Activated naive CD8-positive, alpha-beta T cell treated with anti-CD3 and anti-CD28 coated beads, Interleukin-2, amount 50 U/mL, for 16 hours (primary cell): ENCODE data around the gene WBP1.
"Not testable (repeated sequence)": the region's sequence is repeated elsewhere in the genome, so short reads cannot be mapped to it uniquely, and the experiment has no call there.

Experiments used
- DNase-seq: peaks from one replicate; pipeline ENCODE4 v3.0.0-alpha.2; 2020; ENCODE audit warnings: low read depth, low spot score

Gene WBP1

DNA sequence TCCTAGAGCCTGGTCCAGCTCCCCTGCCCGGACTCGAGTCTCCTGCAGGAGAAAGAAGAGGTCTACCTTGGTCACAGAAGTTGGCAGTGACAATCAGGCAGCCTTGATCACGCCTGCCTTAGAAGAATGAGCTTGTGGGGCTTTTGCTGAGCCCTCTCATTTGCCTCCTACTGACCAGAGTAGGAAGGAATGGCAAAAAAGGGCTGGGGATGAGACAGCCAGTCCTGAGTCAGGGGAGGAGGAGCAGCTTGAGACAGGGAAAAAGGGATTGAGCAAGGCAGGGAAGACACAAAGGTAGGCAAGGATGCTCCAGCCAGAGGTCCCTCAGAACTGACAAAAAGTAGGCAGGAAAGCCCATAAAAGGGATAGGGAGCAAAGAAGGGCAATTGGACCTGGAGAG is 30.7 kb upstream of the WBP1 start:
- DNase-seq, result no peak

GRCh38 chr2:74428675-74429074 is 29.6 kb upstream of the WBP1 start:
- DNase-seq, result no peak

DNA sequence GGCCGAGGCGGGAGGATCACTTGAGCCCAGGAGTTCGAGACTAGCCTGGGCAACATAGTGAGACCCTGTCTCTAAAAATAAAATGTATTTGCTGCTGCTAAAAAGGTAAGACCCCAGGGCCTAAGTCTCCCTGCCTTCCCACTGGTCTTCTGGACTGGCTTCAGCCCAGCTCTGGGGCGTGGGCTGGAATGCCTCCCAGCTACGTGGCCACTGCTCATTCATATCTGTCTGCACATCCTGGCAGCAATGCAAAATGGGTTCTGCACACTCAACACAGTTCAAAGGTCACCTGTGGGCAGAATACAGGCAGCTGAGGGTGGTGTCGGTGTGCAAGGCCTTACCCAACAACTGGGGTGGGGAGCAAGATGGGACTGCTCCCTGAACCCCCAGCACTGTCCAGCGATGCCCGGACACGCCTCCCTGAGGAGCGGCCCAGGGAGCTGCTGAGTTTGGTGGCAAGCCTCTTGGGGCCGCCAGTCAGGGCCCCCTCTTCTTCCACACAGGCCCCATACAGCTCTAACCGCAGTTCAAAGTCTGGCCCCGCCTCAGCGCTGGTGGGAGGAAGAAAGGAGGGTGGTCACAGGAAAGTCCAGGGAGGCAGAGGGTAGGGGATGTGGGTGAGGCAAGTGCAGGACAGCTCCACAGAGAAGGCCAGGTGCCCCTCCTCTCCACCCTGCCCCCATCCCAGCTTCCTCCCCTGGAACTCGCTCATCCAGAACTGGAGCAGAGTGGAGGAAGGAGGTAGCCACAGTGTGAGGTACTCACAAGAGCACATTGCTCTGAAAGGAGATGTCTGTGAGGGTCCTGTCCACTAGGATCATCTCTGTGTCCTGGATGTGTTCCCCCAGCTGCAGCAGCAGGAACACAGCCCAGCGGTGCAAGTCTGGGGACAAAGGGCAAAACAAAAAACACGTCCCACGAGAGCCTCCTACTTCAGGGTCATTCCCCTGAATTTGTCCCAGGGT is 28.5 kb upstream of the WBP1 start:
- DNase-seq, result no peak

DNA sequence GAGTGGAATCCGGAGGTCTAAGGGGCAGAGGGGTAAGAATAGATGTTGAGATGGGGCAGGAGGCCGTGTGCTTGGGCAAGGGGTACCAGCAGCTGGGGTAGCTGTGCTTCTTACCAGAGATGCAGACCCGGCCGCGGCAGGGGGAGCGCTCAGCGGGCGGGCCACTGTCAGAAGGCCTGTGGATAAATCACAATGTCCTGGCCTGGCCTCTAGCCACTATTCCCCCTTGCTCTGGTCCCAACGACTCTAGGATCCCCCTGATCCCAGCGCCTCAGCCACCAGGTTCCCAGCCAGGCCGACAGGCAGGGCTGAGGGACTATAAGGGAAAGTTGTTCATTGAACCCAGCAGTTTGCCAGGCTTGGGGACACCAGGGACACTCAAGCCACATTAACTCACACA is 27.7 kb upstream of the WBP1 start:
- DNase-seq, result no peak

- DNase-seq, result no peak
Observed at GRCh38 chr2:74436111-74436805, 22.0 kb upstream of the WBP1 start.

GRCh38 chr2:74436848-74437695 is 21.2 kb upstream of the WBP1 start:
- DNase-seq, result no peak

GRCh38 chr2:74438248-74438647 is 20.0 kb upstream of the WBP1 start:
- no peak for DNase-seq

GRCh38 chr2:74439373-74439772 is 18.9 kb upstream of the WBP1 start:
- no peak for DNase-seq

- DNase-seq, result no peak
Observed at GRCh38 chr2:74439803-74440377, 18.3 kb upstream of the WBP1 start.

DNA sequence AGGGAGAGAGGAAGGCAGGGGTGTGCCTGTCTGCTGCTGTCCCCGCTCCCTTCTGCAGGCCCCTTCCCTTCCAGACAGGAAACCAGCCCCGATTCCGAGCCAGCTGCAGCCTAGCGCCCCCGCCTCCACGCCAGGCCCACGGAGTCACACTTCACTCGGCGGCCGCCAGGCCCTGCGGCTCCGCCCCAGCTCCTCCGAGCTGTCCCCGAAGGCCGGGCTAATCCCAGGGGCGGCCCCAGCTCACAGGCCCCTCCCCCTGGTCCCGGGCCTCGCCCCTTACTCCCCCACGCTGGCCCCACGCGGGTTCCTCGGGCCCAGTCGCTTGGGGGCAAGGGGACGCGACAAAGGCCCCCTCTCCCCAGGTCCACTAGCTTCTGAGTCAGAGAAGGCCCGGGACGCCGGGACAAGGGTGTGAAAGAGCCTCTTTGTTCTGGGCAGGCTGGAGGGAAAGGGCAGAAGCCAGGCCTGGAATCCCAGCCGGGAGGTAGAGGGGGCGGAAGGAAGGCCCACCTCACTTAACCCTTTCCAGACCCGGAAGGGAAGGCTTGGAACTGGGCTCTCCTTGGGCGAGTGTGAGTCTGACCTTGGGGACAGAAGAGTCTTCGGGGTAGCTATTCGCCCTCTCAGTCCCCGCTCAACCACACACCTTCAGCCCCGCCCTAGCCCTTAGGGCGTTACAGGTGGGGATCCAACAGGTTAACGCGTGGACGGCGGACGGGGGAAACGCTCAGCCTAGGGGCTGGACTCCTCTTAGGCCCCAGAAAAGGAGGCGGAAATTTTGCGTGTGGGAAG is 17.7 kb upstream of the WBP1 start:
- no peak for DNase-seq

- no peak for DNase-seq
Observed at GRCh38 chr2:74441170-74441689, 17.0 kb upstream of the WBP1 start.

GRCh38 chr2:74441690-74442482 is 16.4 kb upstream of the WBP1 start, which contains the start of gene RTKN:
RTKN (minus strand) TSS chr2:74441937; CDS start chr2:74441816, 121 bp downstream.
- no peak for DNase-seq

- not testable (repeated sequence) for DNase-seq
Observed at GRCh38 chr2:74442483-74443297, 15.5 kb upstream of the WBP1 start.

DNA sequence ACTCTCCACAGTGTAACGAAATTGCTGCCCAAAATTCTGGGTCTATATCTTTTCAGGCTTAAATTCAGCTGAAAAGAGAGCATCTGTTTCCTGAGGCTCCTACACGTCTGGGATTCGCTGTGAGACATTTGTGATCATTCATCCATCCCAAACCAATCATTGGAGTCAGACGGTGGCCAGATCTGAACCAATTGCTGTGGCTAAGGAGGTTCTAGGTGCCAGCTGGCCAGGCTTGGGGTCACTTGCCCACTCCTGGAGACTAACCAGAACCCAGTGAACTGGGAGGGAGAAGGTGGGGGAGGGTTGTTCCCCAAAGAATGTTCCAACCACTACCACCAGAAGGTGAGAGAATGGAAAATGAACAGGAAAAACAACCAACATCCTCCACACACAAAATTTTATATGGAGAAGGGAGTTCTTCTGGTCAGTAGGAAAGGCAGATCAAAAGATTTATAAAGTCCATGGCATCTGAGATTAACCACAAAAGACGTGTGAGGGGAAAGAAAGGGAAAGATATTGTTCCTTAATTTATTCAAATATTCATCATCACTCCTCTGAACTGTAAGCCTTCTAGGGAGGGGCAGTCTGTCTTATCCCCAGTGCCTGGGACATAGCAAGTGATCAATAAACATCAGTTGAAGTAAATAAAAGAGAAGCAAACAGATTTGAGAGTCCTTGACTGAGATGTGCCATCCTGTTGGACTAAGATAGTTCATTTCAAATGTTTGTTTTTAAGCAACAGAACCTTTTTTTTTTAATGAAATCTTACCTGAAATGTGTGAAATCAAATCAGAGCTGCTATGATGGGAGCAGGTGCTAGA is 13.5 kb upstream of the WBP1 start:
- DNase-seq, result no peak

DNA sequence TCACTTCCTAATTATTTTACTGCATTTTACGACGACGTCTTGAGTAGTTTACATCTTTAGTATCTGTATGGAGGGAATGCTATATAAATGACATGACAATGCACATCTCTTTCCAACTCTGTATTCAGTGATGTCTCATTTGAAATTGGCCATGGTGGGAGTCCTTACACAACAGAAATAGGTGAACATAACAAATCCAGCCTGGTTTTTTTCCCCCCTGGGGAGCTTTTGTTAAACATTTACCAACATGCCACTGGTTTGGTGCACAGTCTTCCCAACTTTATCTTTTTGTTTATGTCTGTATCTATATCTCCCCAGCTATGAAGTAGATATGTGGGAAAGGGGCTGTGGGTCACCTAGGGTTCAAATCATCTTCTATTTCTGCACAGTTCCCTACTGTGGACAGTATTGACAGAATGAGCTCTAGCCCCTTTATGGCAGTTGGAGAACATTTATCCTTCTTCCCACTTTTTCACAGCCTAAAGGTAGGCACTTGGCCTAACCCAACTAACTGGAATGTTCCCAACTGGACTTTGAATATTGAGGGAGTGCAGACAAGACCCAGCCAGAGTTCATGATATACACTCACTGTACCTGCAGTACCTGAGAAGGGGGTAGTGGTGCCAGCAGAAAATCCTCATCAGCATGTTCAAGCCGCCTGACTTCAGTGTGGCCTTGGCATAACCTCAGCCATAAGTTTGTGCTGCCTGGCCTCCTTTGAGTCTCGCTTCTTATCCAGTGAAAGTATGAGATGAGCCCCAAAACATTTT is 10.8 kb upstream of the WBP1 start:
- DNase-seq, result no peak

DNA sequence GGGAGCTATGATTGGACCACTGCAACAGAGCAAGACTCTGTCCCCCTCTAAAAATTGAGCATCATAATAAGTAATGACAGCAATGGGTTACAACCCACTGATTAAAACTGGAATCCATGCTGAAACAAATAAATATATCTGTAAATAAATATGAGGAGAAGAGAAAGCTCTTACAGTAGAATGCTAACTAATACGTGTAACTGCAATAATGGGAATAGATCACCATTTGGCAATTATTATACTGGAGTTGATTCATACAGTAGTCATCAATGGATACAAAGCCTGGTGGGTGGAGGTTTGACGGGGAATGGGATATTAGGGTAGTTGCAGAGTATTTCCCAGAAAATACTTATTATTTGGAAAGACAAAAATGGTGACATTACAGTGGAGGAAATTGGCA is 9.5 kb upstream of the WBP1 start:
- DNase-seq, result no peak

DNA sequence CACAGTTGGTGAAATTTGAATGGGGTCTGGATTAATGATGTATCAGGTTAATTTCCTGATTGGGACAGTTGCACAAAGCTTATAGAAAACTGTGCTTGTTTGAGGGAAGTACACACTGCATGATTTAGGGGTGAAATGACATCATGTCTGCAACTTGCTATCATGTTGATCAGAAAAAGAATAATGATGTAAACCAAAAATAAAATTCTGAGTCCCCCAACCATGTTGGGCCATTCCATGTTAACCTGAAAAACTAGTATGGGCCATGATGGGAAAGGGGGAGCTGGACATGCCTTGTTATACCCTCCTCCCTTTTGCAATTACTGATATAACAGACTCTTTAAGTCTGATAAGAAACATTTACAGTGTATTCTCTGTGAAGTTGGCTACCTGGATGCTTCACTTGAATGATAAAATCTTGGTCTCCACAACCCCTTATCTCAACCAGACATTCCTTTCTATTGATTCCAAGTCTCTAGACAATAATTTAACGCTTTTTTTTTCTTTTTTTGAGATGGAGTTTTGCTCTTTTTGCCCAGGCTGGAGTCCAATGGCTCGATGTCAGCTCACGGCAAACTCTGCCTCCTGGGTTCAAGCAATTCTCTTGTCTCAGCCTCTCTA is 7.6 kb upstream of the WBP1 start:
- no peak for DNase-seq
